Ascending aorta (tissue), 1 donor: Measurements from ENCODE around the gene TRAPPC10. TPM values are rescaled to one million over a fixed set of nuclear protein-coding genes. Genes with fewer than 3 reads are reported as not detected.

Experiments used
- total RNA-seq: library from RNA; depleted of rRNA; stranded (reverse); fragments of >200 nt; gene quantifications from one replicate; pipeline ENCODE4 v1.1.0, GENCODE V29; 2016

Gene TRAPPC10
- total RNA-seq, 1 donor from 2014 or later, result 7.9 TPM

Other genes with a start within 250 kb of the TRAPPC10 start
- 8.7 TPM for gene CSTB, start 236.0 kb upstream of the TRAPPC10 start, total RNA-seq
- gene RRP1, start 222.7 kb upstream of the TRAPPC10 start, total RNA-seq, result 52.0 TPM
- gene AGPAT3, start 147.1 kb upstream of the TRAPPC10 start, total RNA-seq, result 65.9 TPM
- 2.7 TPM for gene PWP2, start 95.1 kb downstream of the TRAPPC10 start, total RNA-seq
- not detected for gene GATD3, start 121.4 kb downstream of the TRAPPC10 start, total RNA-seq
- not detected for gene ICOSLG, start 228.6 kb downstream of the TRAPPC10 start, total RNA-seq
- not detected for gene DNMT3L, start 249.6 kb downstream of the TRAPPC10 start, total RNA-seq